Neuronal stem cell (in vitro differentiated cells): ENCODE results near the gene PICK1.

Experiments
- DNase-seq: peaks from one replicate; pipeline ENCODE4 v3.0.0-alpha.2; 2013; ENCODE audit warnings: low spot score
- H2AFZ ChIP-seq: one replicate; pipeline ENCODE4 v1.6.1; 2013; ENCODE audit warnings: mild to moderate bottlenecking, low read length, inconsistent platforms
- H2AK5ac ChIP-seq: 2 replicates; pipeline ENCODE4 v1.6.1; 2013; ENCODE audit warnings: low read depth, mild to moderate bottlenecking, inconsistent platforms, low read length, moderate library complexity, mixed read lengths
- H2BK120ac ChIP-seq: 2 replicates; pipeline ENCODE4 v1.6.1; 2013; ENCODE audit warnings: low read depth, mild to moderate bottlenecking, inconsistent platforms, low read length, moderate library complexity, mixed read lengths
- H2BK12ac ChIP-seq: one replicate; pipeline ENCODE4 v1.6.1; 2013; ENCODE audit warnings: low read length, inconsistent platforms
- H2BK15ac ChIP-seq: 2 replicates; pipeline ENCODE4 v1.6.1; 2013; ENCODE audit warnings: mild to moderate bottlenecking, low read length, inconsistent platforms, mixed read lengths
- H2BK5ac ChIP-seq: one replicate; pipeline ENCODE4 v1.6.1; 2013; ENCODE audit warnings: inconsistent platforms, mild to moderate bottlenecking, low read length, moderate library complexity
- H3K14ac ChIP-seq: one replicate; pipeline ENCODE4 v1.6.1; 2013; ENCODE audit warnings: low read length, inconsistent platforms
- H3K18ac ChIP-seq: 2 replicates; pipeline ENCODE4 v1.6.1; 2013; ENCODE audit warnings: low read length, inconsistent platforms
- H3K23ac ChIP-seq: 2 replicates; pipeline ENCODE4 v1.6.1; 2013; ENCODE audit warnings: low read depth, mild to moderate bottlenecking, mixed read lengths, low read length, inconsistent platforms; ENCODE audit not compliant: poor library complexity
- H3K27ac ChIP-seq: replicated peaks from 3 replicates; pipeline ENCODE4 v1.5.1; 2013; ENCODE audit warnings: low read length, inconsistent platforms
- H3K27me3 ChIP-seq, 3 experiments: 2 replicates each; pipeline ENCODE4 v1.6.1; 2013; ENCODE audit warnings: low read length in 3 of 3, mild to moderate bottlenecking in 2 of 3, inconsistent platforms in 1 of 3, low read depth in 1 of 3, mixed read lengths in 1 of 3, moderate library complexity in 1 of 3; ENCODE audit not compliant: control insufficient read depth in 3 of 3, insufficient read depth in 3 of 3
- H3K36me3 ChIP-seq, 2 donors: replicated peaks in 1 of 2; 2 replicates each; pipeline ENCODE4 v1.6.1; 2013; ENCODE audit warnings: low read length in 2 of 2; ENCODE audit not compliant: control insufficient read depth in 2 of 2, insufficient read depth in 2 of 2
- H3K4ac ChIP-seq: 2 replicates; pipeline ENCODE4 v1.6.1; 2013; ENCODE audit warnings: inconsistent platforms, mild to moderate bottlenecking, low read length, moderate library complexity
- H3K4me1 ChIP-seq, 2 donors: 1 replicate in 1 of 2; 2 replicates in 1 of 2; pipeline ENCODE4 v1.6.1; 2013; ENCODE audit warnings: low read length in 2 of 2, low read depth in 1 of 2; ENCODE audit not compliant: control insufficient read depth in 2 of 2, insufficient read depth in 1 of 2
- H3K4me2 ChIP-seq: one replicate; pipeline ENCODE4 v1.6.1; 2013; ENCODE audit warnings: mild to moderate bottlenecking, low read length, inconsistent platforms; ENCODE audit not compliant: insufficient read depth, poor library complexity, severe bottlenecking
- H3K4me3 ChIP-seq, 2 donors: 2 replicates each; pipeline ENCODE4 v1.5.1; 2013; ENCODE audit warnings: low read length in 2 of 2, mild to moderate bottlenecking in 2 of 2, inconsistent platforms in 1 of 2, moderate library complexity in 1 of 2
- H3K79me1 ChIP-seq: one replicate; pipeline ENCODE4 v1.6.1; 2013; ENCODE audit warnings: low read depth, mild to moderate bottlenecking, inconsistent platforms, low read length, moderate library complexity
- H3K9ac ChIP-seq: one replicate; pipeline ENCODE4 v1.6.1; 2013; ENCODE audit warnings: mild to moderate bottlenecking, low read depth, low read length, inconsistent platforms; ENCODE audit not compliant: poor library complexity
- H3K9me3 ChIP-seq, 2 donors: replicated peaks in 1 of 2; 2 replicates each; pipeline versions ENCODE3 to v1.6.1; 2013; ENCODE audit warnings: low read length in 2 of 2, mild to moderate bottlenecking in 2 of 2, inconsistent platforms in 1 of 2, low read depth in 1 of 2, mixed read lengths in 1 of 2, moderate library complexity in 1 of 2; ENCODE audit not compliant: control insufficient read depth in 2 of 2, insufficient read depth in 1 of 2
- H4K8ac ChIP-seq: one replicate; pipeline ENCODE4 v1.6.1; 2013; ENCODE audit warnings: low read depth, mild to moderate bottlenecking, inconsistent platforms, low read length, moderate library complexity
- H4K91ac ChIP-seq: one replicate; pipeline ENCODE4 v1.6.1; 2013; ENCODE audit warnings: low read length, low read depth, mild to moderate bottlenecking, inconsistent platforms; ENCODE audit not compliant: poor library complexity
- WGBS, 2 donors: extraction: QIAGEN DNeasy Blood & Tissue Kit; methylation state at CpG; one replicate each; pipeline ENCODE4 v1.1.7; 2013; ENCODE audit warnings: missing lambda C conversion rate in 2 of 2, mixed read lengths in 1 of 2; ENCODE audit not compliant: insufficient read length in 2 of 2, insufficient replicate concordance in 1 of 2; ENCODE audit errors: extremely low coverage in 2 of 2; 5-methylcytosine and 5-hydroxymethylcytosine counted together

Gene PICK1

GRCh38 chr22:38081941-38082828, 25.0 kb downstream of the PICK1 start:
- Histone ChIP-seq H3K36me3 (peaks cover 0 to 2% of the 10 kb centered on the region in 2 donors), H3K14ac (peak overlapping the region; percentile 71), H3K4me2 (peak overlapping the region; percentile 11), H3K9ac (no peak overlapping the region), H3K27ac (no peak overlapping the region), H4K91ac (no peak overlapping the region), H3K4me1 (peaks cover 10 to 47% of the 10 kb centered on the region in 2 donors), H3K23ac (peak overlapping the region; percentile 94), H4K8ac (no peak overlapping the region), H2AK5ac (peak overlapping the region; percentile 84), H3K4me3 (no peak overlapping the region), H3K9me3 (no peaks in the 10 kb centered on the region), H2BK5ac (peak overlapping the region; percentile 85), H2BK15ac (peak overlapping the region; percentile 100), H2BK12ac (peak overlapping the region; percentile 84), H3K79me1 (peaks cover 4% of the 10 kb centered on the region), H2AFZ (no peak overlapping the region), H3K27me3 (peaks cover 0 to 29% (median 7%) of the 10 kb centered on the region in 3 experiments), H2BK120ac (no peak overlapping the region), H3K4ac (no peak overlapping the region), H3K18ac (peak overlapping the region; percentile 97)
- no CpG with 5 or more reads among the region's 52 CpGs for WGBS, 2 donors
- no peak for DNase-seq

GRCh38 chr22:38082986-38083710, 25.9 kb downstream of the PICK1 start:
- no CpG with 5 or more reads among the region's 24 CpGs for WGBS, 2 donors
- peak overlapping the region; percentile 97 for H3K18ac ChIP-seq
- H3K79me1 ChIP-seq, result peaks cover 4% of the 10 kb centered on the region
- H3K4ac ChIP-seq, result peak overlapping the region; percentile 43
- H3K36me3 ChIP-seq, result peaks cover 0 to 2% of the 10 kb centered on the region in 2 donors
- peaks cover 0 to 29% (median 7%) of the 10 kb centered on the region in 3 experiments for H3K27me3 ChIP-seq
- peaks cover 10 to 51% of the 10 kb centered on the region in 2 donors for H3K4me1 ChIP-seq
- peak overlapping the region; percentile 9 for H3K14ac ChIP-seq
- peak overlapping the region; percentile 84 for H2BK12ac ChIP-seq
- no peak overlapping the region for H2AFZ ChIP-seq
- peak overlapping the region; percentile 79 for H4K91ac ChIP-seq
- peak overlapping the region; percentile 84 for H2AK5ac ChIP-seq
- peak overlapping the region; percentile 12 for H3K27ac ChIP-seq
- H3K4me2 ChIP-seq, result no peak overlapping the region
- H2BK120ac ChIP-seq, result peak overlapping the region; percentile 69
- peak overlapping the region; percentile 98 for H3K23ac ChIP-seq
- no peak overlapping the region for H3K4me3 ChIP-seq
- H2BK15ac ChIP-seq, result peak overlapping the region; percentile 100
- no peaks in the 10 kb centered on the region for H3K9me3 ChIP-seq
- peak overlapping the region; percentile 85 for H2BK5ac ChIP-seq
- DNase-seq, result no peak
- no peak overlapping the region for H3K9ac ChIP-seq
- H4K8ac ChIP-seq, result no peak overlapping the region

- Histone ChIP-seq H2BK15ac (peak within 1 kb of the TSS; percentile 100), H3K4me2 (peak within 1 kb of the TSS; percentile 45), H3K14ac (peak within 1 kb of the TSS; percentile 90), H2BK120ac (peak within 1 kb of the TSS; percentile 93), H3K4me3 (no peak within 1 kb of the TSS), H2AFZ (peak within 1 kb of the TSS; percentile 69), H2AK5ac (peak within 1 kb of the TSS; percentile 100), H4K91ac (peak within 1 kb of the TSS; percentile 96), H2BK5ac (peak within 1 kb of the TSS; percentile 85), H3K36me3 (peaks cover 0 to 2% of the 10 kb centered on the region in 2 donors), H3K27me3 (peaks cover 0 to 32% (median 7%) of the 10 kb centered on the region in 3 experiments), H3K9me3 (no peaks in the 10 kb centered on the region), H3K9ac (peak within 1 kb of the TSS; percentile 50), H3K4ac (peak within 1 kb of the TSS; percentile 84), H4K8ac (peak within 1 kb of the TSS; percentile 92), H3K79me1 (peaks cover 4% of the 10 kb centered on the region), H3K27ac (peak within 1 kb of the TSS; percentile 69), H3K4me1 (peaks cover 10 to 55% of the 10 kb centered on the region in 2 donors), H2BK12ac (peak within 1 kb of the TSS; percentile 100), H3K18ac (peak within 1 kb of the TSS; percentile 97), H3K23ac (peak within 1 kb of the TSS; percentile 98)
- DNase-seq, result peak; percentile 54
- WGBS, 2 donors, result no CpG with 5 or more reads among the region's 16 CpGs
Observed at GRCh38 chr22:38083931-38084631, 26.9 kb downstream of the PICK1 start, which contains the start of gene SLC16A8. Gene SLC16A8 (minus strand): TSS chr22:38084184. CDS start chr22:38082873, 1,311 bp downstream.
